Measurements from ENCODE around the gene FAM53A. TPM values are rescaled to one million over a fixed set of nuclear protein-coding genes. Genes with fewer than 3 reads are reported as not detected.

Gene FAM53A
- total RNA-seq, 1 donor from 2014 or later, result 5.2 TPM

GRCh38 chr4:1727117-1728031, 43.3 kb upstream of the FAM53A start:
- no peak for TF ChIP-seq CTCF (IDR thresholded peaks at IDR 0.05; ENCODE audit: insufficient read depth, low read length, poor library complexity, severe bottlenecking)
- Histone ChIP-seq H3K4me3 (ENCODE audit: low read depth, low read length) (no peak overlapping the region), H3K36me3 (ENCODE audit: control insufficient read depth, insufficient read depth, low read length) (peaks cover 2% of the 10 kb centered on the region), H3K27me3 (ENCODE audit: control insufficient read depth, insufficient read depth, low read length) (no peaks in the 10 kb centered on the region)
- DNase-seq (ENCODE audit: low read depth), result peak; percentile 82

- no peaks in the 10 kb centered on the region for H3K27me3 ChIP-seq (ENCODE audit: control insufficient read depth, insufficient read depth, low read length)
- peaks cover 2% of the 10 kb centered on the region for H3K36me3 ChIP-seq (ENCODE audit: control insufficient read depth, insufficient read depth, low read length)
- H3K4me3 ChIP-seq (ENCODE audit: low read depth, low read length), result no peak overlapping the region
- DNase-seq (ENCODE audit: low read depth), result peak; percentile 56
- TF ChIP-seq CTCF (IDR thresholded peaks at IDR 0.05; ENCODE audit: insufficient read depth, low read length, poor library complexity, severe bottlenecking), result peak; percentile 99
Measured at GRCh38 chr4:1726146-1726934, 42.2 kb upstream of the FAM53A start.

GRCh38 chr4:1725521-1725920, 41.4 kb upstream of the FAM53A start:
- no peak for DNase-seq (ENCODE audit: low read depth)
- H3K4me3 ChIP-seq (ENCODE audit: low read depth, low read length), result no peak overlapping the region

GRCh38 chr4:1723131-1723801, 39.2 kb upstream of the FAM53A start:
- TF ChIP-seq CTCF (IDR thresholded peaks at IDR 0.05; ENCODE audit: insufficient read depth, low read length, poor library complexity, severe bottlenecking), result no peak
- H3K36me3 ChIP-seq (ENCODE audit: control insufficient read depth, insufficient read depth, low read length), result no peaks in the 10 kb centered on the region
- no peak overlapping the region for H3K4me3 ChIP-seq (ENCODE audit: low read depth, low read length)
- H3K27me3 ChIP-seq (ENCODE audit: control insufficient read depth, insufficient read depth, low read length), result no peaks in the 10 kb centered on the region
- DNase-seq (ENCODE audit: low read depth), result no peak

More at GRCh38 chr4:1725521-1725920, 41.4 kb upstream of the FAM53A start:
- no peak for TF ChIP-seq CTCF (IDR thresholded peaks at IDR 0.05; ENCODE audit: insufficient read depth, low read length, poor library complexity, severe bottlenecking)
- H3K27me3 ChIP-seq (ENCODE audit: control insufficient read depth, insufficient read depth, low read length), result no peaks in the 10 kb centered on the region
- H3K36me3 ChIP-seq (ENCODE audit: control insufficient read depth, insufficient read depth, low read length), result peaks cover 2% of the 10 kb centered on the region

GRCh38 chr4:1722551-1723118, 38.5 kb upstream of the FAM53A start:
- H3K36me3 ChIP-seq (ENCODE audit: control insufficient read depth, insufficient read depth, low read length), result no peaks in the 10 kb centered on the region
- no peak for DNase-seq (ENCODE audit: low read depth)
- no peaks in the 10 kb centered on the region for H3K27me3 ChIP-seq (ENCODE audit: control insufficient read depth, insufficient read depth, low read length)
- TF ChIP-seq CTCF (IDR thresholded peaks at IDR 0.05; ENCODE audit: insufficient read depth, low read length, poor library complexity, severe bottlenecking), result no peak
- peak overlapping the region; percentile 69 for H3K4me3 ChIP-seq (ENCODE audit: low read depth, low read length)

Data from kidney epithelial cell (primary cell).